Upper lobe of right lung (tissue), 1 donor: ENCODE measurements around the gene F7. TPM values are rescaled to one million over a fixed set of nuclear protein-coding genes. Genes with fewer than 3 reads are reported as not detected.
"Not testable (repeated sequence)": the region's sequence is repeated elsewhere in the genome, so short reads cannot be mapped to it uniquely, and the experiment has no call there.

Experiments used
- ATAC-seq: fragments of 200-7000 bp; cut with Tn5 transposase; one replicate; pipeline ENCODE4 v1.9.1; 2020; ENCODE audit warnings: mild to moderate bottlenecking, moderate library complexity
- DNase-seq: peaks from one replicate; pipeline ENCODE4 v3.0.0-alpha.2; 2020
- H3K27ac ChIP-seq: fragments of 200-600 bp; one replicate; pipeline ENCODE4 v1.8.0; 2022
- H3K27me3 ChIP-seq: fragments of 200-600 bp; one replicate; pipeline ENCODE4 v1.8.0; 2022; ENCODE audit warnings: mild to moderate bottlenecking
- H3K36me3 ChIP-seq: fragments of 200-600 bp; one replicate; pipeline ENCODE4 v1.8.0; 2022
- H3K4me1 ChIP-seq: fragments of 200-600 bp; one replicate; pipeline ENCODE4 v1.8.0; 2022
- H3K4me3 ChIP-seq: fragments of 200-600 bp; one replicate; pipeline ENCODE4 v1.8.0; 2022; ENCODE audit warnings: mild to moderate bottlenecking
- H3K9me3 ChIP-seq: fragments of 200-600 bp; one replicate; pipeline ENCODE4 v1.8.0; 2022
- intact Hi-C: fragments of 100-400 bp; cut with DNase I; formaldehyde crosslinking; loops from one replicate; pipeline ENCODE4 v1.11.0; 2022
- total RNA-seq: library from RNA; stranded (reverse); fragmentation: NEBNext Ultra II Directional; extraction: Animal tissue kit (Norgen Biotek cat#: 25700); gene quantifications from one replicate; pipeline ENCODE4 v1.2.1, GENCODE V29; 2021
- TF ChIP-seq, protein P1 (sequence below): fragments of 200-600 bp; IDR thresholded peaks from one replicate; pipeline ENCODE4 v1.8.0; 2022; ENCODE audit warnings: antibody characterized with exemption
- donor health status: DM: no; HTN: yes; CAD: no; lungs with severe emphysema.

Gene F7
- total RNA-seq, 1 donor from 2014 or later = 0.61 TPM

GRCh38 chr13:113110852-113111315 is 5.3 kb downstream of the F7 start:
- H3K27me3 ChIP-seq = peaks cover 21% of the 10 kb centered on the region
- TF ChIP-seq, protein P1, sequence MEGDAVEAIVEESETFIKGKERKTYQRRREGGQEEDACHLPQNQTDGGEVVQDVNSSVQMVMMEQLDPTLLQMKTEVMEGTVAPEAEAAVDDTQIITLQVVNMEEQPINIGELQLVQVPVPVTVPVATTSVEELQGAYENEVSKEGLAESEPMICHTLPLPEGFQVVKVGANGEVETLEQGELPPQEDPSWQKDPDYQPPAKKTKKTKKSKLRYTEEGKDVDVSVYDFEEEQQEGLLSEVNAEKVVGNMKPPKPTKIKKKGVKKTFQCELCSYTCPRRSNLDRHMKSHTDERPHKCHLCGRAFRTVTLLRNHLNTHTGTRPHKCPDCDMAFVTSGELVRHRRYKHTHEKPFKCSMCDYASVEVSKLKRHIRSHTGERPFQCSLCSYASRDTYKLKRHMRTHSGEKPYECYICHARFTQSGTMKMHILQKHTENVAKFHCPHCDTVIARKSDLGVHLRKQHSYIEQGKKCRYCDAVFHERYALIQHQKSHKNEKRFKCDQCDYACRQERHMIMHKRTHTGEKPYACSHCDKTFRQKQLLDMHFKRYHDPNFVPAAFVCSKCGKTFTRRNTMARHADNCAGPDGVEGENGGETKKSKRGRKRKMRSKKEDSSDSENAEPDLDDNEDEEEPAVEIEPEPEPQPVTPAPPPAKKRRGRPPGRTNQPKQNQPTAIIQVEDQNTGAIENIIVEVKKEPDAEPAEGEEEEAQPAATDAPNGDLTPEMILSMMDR = no peak
- H3K4me3 ChIP-seq = peak overlapping the region; percentile 49
- no peak for DNase-seq
- intact Hi-C loops = no loop called here
- H3K27ac ChIP-seq = no peak overlapping the region
- no peak for ATAC-seq
- H3K4me1 ChIP-seq = peaks cover 17% of the 10 kb centered on the region
- H3K9me3 ChIP-seq = no peaks in the 10 kb centered on the region
- H3K36me3 ChIP-seq = no peaks in the 10 kb centered on the region

DNA sequence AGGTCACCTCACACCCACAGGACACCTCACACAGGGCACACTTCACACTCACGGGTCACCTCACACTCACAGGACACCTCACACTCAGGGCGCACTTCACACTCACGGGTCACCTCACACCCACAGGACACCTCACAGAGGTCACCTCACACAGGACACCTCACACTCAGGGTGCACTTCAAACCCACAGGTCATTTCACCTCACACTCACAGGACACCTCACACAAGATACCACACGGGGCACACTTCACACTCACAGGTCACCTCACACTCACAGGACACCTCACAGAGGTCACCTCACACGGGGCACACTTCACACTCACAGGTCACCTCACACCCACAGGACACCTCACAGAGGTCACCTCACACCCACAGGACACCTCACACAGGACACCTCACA is 6.2 kb downstream of the F7 start:
- H3K27ac ChIP-seq, H3K9me3 ChIP-seq, DNase-seq, H3K4me3 ChIP-seq, ATAC-seq, H3K36me3 ChIP-seq, intact Hi-C loops: not testable (repeated sequence)
- peaks cover 17% of the 10 kb centered on the region for H3K4me1 ChIP-seq
- peaks cover 21% of the 10 kb centered on the region for H3K27me3 ChIP-seq

DNA sequence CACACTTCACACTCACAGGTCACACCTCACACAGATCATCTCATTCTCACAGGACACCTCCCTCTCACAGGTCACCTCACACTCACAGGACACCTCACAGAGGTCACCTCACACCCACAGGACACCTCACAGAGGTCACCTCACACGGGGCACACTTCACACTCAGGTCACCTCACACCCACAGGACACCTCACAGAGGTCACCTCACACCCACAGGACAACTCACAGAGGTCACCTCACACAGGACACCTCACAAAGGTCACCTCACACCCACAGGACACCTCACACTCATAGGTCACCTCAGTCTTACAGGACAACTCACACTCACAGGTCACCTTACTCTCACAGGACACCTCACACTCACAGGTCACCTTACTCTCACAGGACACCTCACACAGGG is 6.9 kb downstream of the F7 start:
- H3K27ac ChIP-seq, intact Hi-C loops, H3K36me3 ChIP-seq, H3K9me3 ChIP-seq, ATAC-seq, DNase-seq, H3K4me3 ChIP-seq: not testable (repeated sequence)
- H3K27me3 ChIP-seq = peaks cover 21% of the 10 kb centered on the region
- peaks cover 17% of the 10 kb centered on the region for H3K4me1 ChIP-seq

GRCh38 chr13:113112893-113113845 is 7.6 kb downstream of the F7 start:
- Histone ChIP-seq H3K4me1 (peaks cover 17% of the 10 kb centered on the region), H3K27me3 (peaks cover 21% of the 10 kb centered on the region), H3K27ac (no peak overlapping the region), H3K4me3 (no peak overlapping the region), H3K9me3 (no peaks in the 10 kb centered on the region), H3K36me3 (no peaks in the 10 kb centered on the region)
- intact Hi-C loops = no loop called here
- ATAC-seq (no peak), DNase-seq (peak; percentile 27)
- TF ChIP-seq, protein P1 = no peak

DNA sequence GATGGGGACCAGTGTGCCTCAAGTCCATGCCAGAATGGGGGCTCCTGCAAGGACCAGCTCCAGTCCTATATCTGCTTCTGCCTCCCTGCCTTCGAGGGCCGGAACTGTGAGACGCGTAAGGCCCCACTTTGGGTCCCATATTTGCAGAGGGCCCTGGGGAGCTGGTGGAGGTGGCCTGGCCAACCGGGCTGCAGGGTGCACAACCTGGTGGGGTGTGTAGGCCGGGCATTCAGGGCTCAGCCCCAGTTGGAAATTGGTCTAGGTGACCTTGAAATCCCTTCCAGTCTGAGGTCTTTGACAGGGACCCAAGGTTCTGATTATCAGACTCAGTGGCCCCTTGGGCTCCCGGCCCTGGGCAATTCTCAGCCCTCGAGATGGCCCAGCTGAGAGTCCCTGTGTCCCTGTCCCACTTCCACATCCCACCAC is 8.3 kb downstream of the F7 start:
- no peak for ATAC-seq
- no peaks in the 10 kb centered on the region for H3K9me3 ChIP-seq
- peak; percentile 46 for DNase-seq
- H3K27ac ChIP-seq = no peak overlapping the region
- peaks cover 17% of the 10 kb centered on the region for H3K4me1 ChIP-seq
- no peaks in the 10 kb centered on the region for H3K36me3 ChIP-seq
- H3K27me3 ChIP-seq = peaks cover 21% of the 10 kb centered on the region
- no peak overlapping the region for H3K4me3 ChIP-seq
- TF ChIP-seq, protein P1 = no peak
- intact Hi-C loops = no loop called here

DNA sequence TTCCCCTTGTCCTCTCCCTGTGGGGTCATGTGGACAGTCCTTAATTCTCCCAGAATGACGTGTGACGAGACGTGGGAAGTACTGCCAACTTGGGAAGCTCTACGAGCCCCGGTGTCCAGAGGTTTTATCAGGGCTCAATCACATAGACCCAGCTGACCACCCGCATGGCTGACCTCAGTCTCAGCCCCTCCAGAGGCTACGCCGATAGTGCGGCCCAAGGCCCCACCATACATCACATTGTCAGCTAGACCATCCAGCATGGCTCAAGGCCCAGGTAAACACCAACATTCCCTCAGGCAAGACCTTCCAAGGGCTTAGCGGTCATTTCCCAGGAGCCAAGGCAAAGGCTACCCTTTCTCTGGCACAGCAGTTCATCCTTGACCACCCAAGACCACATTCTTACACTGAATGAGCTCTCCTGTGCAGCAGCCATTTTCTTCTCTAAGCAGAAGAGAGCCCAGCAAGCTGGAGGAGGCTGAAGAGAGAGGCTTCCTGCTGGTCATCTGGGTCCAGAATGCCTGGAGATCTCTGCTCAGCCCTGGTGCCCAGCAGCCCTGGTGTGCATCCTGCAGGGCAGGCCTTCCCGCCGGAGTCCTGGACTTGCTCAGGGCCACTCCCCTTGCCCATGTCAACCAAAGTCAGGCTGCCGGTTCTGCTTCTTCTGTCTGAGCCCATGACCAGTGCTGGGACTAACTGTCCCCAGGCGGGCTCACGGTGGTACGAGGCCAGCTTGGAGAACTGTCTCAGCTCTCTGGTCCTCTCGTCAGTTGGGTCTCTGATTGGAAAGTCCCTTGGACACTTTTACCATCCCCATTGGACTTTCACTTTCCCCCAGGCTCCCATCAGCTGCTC is 9.1 kb downstream of the F7 start:
- H3K4me1 ChIP-seq = peaks cover 13% of the 10 kb centered on the region
- TF ChIP-seq, protein P1 = no peak
- H3K36me3 ChIP-seq = no peaks in the 10 kb centered on the region
- H3K27me3 ChIP-seq = peaks cover 14% of the 10 kb centered on the region
- H3K9me3 ChIP-seq = no peaks in the 10 kb centered on the region
- ATAC-seq (no peak), DNase-seq (no peak)
- no peak overlapping the region for H3K27ac ChIP-seq
- H3K4me3 ChIP-seq = no peak overlapping the region
- intact Hi-C loops = no loop called here
